ENCODE measurements around the gene SLC1A2.

- TF ChIP-seq ELF4 (IDR thresholded peaks at IDR 0.05) (no peak), SP1 (IDR thresholded peaks at IDR 0.05) (no peak), SUZ12 (IDR thresholded peaks at IDR 0.05) (no peak), ARNT (IDR thresholded peaks at IDR 0.05) (no peak), TARDBP (IDR thresholded peaks at IDR 0.05) (no peak), FOXM1 (IDR thresholded peaks at IDR 0.05; ENCODE audit: borderline replicate concordance) (no peak), NFRKB (IDR thresholded peaks at IDR 0.05) (no peak), BHLHE40 (IDR thresholded peaks at IDR 0.05; ENCODE audit: borderline replicate concordance) (no peak), LEF1 (IDR thresholded peaks at IDR 0.05; ENCODE audit: borderline replicate concordance) (no peak), HDGF (IDR thresholded peaks at IDR 0.05; ENCODE audit: borderline replicate concordance) (no peak), FOXK2 (IDR thresholded peaks at IDR 0.05) (no peak)
Measured at GRCh38 chr11:35330156-35330889, 89.0 kb downstream of the SLC1A2 start.

Data from HEK293T (cell line).